WERI-Rb-1 (cell line): Measurements from ENCODE around the gene FGD5.

ENCODE experiments used
- DNase-seq: peaks from one replicate; pipeline ENCODE4 v3.0.0-alpha.2; 2020
- H3K27ac ChIP-seq: fragments of 250-450 bp; sonication (Bioruptor Pico); 2 replicates; pipeline ENCODE4 v1.5.1; 2020; ENCODE audit warnings: mild to moderate bottlenecking, moderate library complexity
- H3K27me3 ChIP-seq: fragments of 250-450 bp; sonication (Bioruptor Pico); 2 replicates; pipeline ENCODE4 v1.5.1; 2021; ENCODE audit warnings: mild to moderate bottlenecking, low read depth, moderate library complexity; ENCODE audit not compliant: insufficient read depth, severe bottlenecking
- H3K36me3 ChIP-seq: fragments of 250-450 bp; sonication (Bioruptor Pico); 2 replicates; pipeline ENCODE4 v1.5.1; 2020; ENCODE audit warnings: mild to moderate bottlenecking, moderate library complexity
- H3K4me3 ChIP-seq: 2 replicates; pipeline ENCODE4 v1.5.1; 2011; ENCODE audit warnings: low read depth, mild to moderate bottlenecking, control low read depth, low read length
- H3K9me3 ChIP-seq: fragments of 250-450 bp; sonication (Bioruptor Pico); 2 replicates; pipeline ENCODE4 v1.5.1; 2021; ENCODE audit warnings: mild to moderate bottlenecking, moderate library complexity; ENCODE audit not compliant: severe bottlenecking
- TF ChIP-seq, protein P1 (sequence below): IDR thresholded peaks from 2 replicates; pipeline ENCODE4 v1.5.1; 2011; ENCODE audit warnings: low read depth, mild to moderate bottlenecking, control low read depth, inconsistent platforms, low read length

FGD5 gene

DNA sequence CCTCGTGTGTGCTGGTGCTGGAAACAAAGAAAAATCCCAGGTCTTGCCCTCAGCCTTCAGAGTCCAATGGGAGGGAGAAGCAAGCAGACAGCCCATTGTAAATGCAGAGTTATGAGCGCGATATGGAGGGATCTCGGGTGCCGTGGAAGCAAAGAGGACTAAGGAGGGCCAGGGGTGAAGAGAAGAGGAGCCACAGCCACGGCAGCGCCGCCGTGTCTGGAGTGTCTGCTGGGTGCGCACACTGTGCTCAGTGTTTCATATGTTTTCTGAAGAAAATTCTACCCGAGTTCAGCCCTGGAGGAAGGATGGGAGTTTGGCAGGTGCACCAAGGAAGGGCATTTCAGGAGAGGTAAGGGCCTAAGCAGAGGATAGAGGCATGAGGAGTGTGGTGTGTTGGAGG is 92.9 kb downstream of the FGD5 start:
- DNase-seq: no peak
- Histone ChIP-seq H3K27me3 (peaks cover 37% of the 10 kb centered on the region), H3K9me3 (no peaks in the 10 kb centered on the region), H3K27ac (no peak overlapping the region), H3K4me3 (no peak overlapping the region), H3K36me3 (no peaks in the 10 kb centered on the region)
- TF ChIP-seq, protein P1, sequence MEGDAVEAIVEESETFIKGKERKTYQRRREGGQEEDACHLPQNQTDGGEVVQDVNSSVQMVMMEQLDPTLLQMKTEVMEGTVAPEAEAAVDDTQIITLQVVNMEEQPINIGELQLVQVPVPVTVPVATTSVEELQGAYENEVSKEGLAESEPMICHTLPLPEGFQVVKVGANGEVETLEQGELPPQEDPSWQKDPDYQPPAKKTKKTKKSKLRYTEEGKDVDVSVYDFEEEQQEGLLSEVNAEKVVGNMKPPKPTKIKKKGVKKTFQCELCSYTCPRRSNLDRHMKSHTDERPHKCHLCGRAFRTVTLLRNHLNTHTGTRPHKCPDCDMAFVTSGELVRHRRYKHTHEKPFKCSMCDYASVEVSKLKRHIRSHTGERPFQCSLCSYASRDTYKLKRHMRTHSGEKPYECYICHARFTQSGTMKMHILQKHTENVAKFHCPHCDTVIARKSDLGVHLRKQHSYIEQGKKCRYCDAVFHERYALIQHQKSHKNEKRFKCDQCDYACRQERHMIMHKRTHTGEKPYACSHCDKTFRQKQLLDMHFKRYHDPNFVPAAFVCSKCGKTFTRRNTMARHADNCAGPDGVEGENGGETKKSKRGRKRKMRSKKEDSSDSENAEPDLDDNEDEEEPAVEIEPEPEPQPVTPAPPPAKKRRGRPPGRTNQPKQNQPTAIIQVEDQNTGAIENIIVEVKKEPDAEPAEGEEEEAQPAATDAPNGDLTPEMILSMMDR: no peak

- Histone ChIP-seq H3K36me3 (no peaks in the 10 kb centered on the region), H3K9me3 (no peaks in the 10 kb centered on the region), H3K27me3 (peaks cover 46% of the 10 kb centered on the region), H3K27ac (no peak overlapping the region), H3K4me3 (no peak overlapping the region)
- TF ChIP-seq, protein P1: no peak
- DNase-seq: no peak
Observed at GRCh38 chr3:14913071-14913925, 94.5 kb downstream of the FGD5 start.

DNA sequence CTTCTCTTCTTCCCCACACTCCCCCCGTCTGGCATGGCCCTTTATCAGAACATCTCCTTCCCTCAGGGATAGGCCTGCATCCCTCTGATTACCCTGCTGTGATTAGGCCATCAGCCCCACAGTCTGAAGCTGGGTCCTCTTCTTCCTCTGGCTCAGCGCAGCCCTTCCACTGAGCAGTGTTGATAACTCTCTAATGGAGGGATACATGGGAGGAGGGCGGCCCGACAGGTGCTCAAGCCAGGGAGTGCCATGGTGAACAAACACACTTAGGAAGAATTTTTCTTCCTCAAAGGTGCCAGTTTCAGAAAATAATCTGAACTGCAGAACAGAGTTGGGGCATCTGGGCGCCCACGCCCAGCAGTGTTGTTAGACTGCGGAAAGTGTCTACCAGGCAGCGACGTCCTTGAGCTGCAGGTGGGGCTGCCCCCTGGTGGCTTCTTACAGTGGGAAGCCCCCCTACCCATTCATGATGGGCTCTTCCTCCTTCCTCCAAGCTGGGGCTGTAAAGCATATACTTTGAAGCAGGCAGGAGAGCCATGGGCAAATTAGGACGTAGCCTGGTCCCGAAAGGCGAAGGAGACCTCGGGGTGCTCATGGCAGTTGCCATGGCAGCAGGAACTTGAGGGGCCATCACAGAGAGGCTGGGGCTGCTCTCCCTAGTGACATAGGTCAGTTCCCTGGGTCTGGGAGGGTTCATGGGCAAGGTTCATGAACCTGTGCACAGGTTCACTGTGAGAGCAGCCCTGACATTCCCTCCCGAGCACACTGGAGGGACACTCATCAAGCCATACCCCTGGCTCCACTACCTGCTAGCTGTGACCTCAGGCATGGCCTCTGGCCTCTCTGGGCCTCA is 95.4 kb downstream of the FGD5 start:
- TF ChIP-seq, protein P1: peak; percentile 39; the same call in 1 of the 2 replicates
- no peaks in the 10 kb centered on the region for H3K36me3 ChIP-seq
- no peak overlapping the region for H3K27ac ChIP-seq
- peaks cover 43% of the 10 kb centered on the region for H3K27me3 ChIP-seq
- DNase-seq: no peak
- H3K4me3 ChIP-seq: no peak overlapping the region
- no peaks in the 10 kb centered on the region for H3K9me3 ChIP-seq

DNA sequence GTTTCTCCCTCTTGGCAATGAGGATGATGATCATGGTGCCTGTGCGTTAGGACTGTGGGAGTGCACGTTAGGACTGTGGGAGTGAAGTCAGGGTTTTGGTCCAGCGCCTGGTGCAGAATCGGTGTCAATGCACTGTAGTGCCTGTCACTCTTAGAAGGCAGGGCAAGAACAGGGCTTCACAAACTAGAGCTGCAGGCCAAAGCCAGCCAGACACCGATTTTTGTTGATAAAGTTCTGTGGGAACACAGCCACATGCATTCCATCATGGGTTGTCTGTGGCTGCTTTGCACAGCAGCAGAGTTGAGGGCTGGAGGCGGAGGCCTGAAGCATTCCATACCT is 96.0 kb downstream of the FGD5 start:
- no peak for DNase-seq
- Histone ChIP-seq H3K27me3 (peaks cover 41% of the 10 kb centered on the region), H3K27ac (no peak overlapping the region)

DNA sequence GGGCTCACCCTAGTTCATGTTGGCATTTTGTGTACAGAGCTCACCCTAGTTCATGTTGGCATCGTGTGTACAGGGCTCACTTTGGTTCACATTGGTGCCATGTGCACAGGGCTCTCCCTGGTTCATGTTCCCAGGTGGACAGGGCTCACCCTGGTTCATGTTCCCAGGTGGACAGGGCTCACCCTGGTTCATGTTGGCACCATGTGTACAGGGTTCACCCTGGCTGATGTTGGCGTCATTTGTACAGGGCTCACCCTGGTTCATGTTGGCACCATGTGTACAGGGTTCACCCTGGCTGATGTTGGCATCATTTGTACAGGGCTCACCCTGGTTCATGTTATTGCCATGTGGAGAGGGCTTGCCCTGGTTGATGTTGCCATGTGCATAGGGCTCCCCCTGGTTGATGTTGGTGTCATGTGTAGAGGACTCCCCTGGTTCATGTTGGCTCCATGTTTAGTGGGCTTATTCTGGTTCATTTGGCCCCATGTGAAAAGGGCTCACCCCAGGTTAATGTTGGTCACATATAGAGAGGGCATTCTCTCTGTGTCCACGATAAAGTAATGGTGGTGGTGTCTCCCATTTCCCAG is 97.0 kb downstream of the FGD5 start:
- Histone ChIP-seq H3K27me3 (peaks cover 42% of the 10 kb centered on the region), H3K4me3 (no peak overlapping the region), H3K36me3 (no peaks in the 10 kb centered on the region), H3K9me3 (no peaks in the 10 kb centered on the region), H3K27ac (no peak overlapping the region)
- no peak for DNase-seq
- TF ChIP-seq, protein P1: no peak

More for the DNA sequence above, 96.0 kb downstream of the FGD5 start:
- Histone ChIP-seq H3K36me3 (no peaks in the 10 kb centered on the region), H3K4me3 (no peak overlapping the region), H3K9me3 (no peaks in the 10 kb centered on the region)
- TF ChIP-seq, protein P1: no peak
